Measurements from ENCODE around the gene RD3L. TPM values are rescaled to one million over a fixed set of nuclear protein-coding genes. Genes with fewer than 3 reads are reported as not detected.

RD3L gene
- total RNA-seq, 2 donors from 2014 or later: not detected

GRCh38 chr14:103920981-103921854 is 21.1 kb downstream of the RD3L start:
- Histone ChIP-seq H3K27me3 (ENCODE audit: control insufficient read depth, insufficient read depth, low read length, poor library complexity, severe bottlenecking) (no peaks in the 10 kb centered on the region), H3K27ac (ENCODE audit: low read depth, low read length) (no peak overlapping the region), H3K9me3 (ENCODE audit: control insufficient read depth, low read length) (no peaks in the 10 kb centered on the region), H3K9ac (ENCODE audit: extremely low read depth, low read length, poor library complexity, severe bottlenecking) (peak overlapping the region; percentile 90), H3K36me3 (ENCODE audit: control insufficient read depth, insufficient read depth, low read length) (peaks cover 12% of the 10 kb centered on the region), H3K4me1 (ENCODE audit: control insufficient read depth, insufficient read depth, low read length) (no peaks in the 10 kb centered on the region), H3K4me3 (ENCODE audit: low read length) (peak overlapping the region; percentile 100)
- WGBS, 2 experiments (ENCODE audit: insufficient coverage in 1 of 2, insufficient read length in 1 of 2): 2% methylated on average over 37 to 58 of the region's 58 CpGs
- peak overlapping the region; percentile 89 for H3K4me3 Mint-ChIP-seq
- peak overlapping the region; percentile 92 for H3K27ac Mint-ChIP-seq
- H3K4me1 Mint-ChIP-seq: peaks cover 5% of the 10 kb centered on the region
- no peaks in the 10 kb centered on the region for H3K27me3 Mint-ChIP-seq (ENCODE audit: insufficient read depth)
- TF ChIP-seq, protein P1, sequence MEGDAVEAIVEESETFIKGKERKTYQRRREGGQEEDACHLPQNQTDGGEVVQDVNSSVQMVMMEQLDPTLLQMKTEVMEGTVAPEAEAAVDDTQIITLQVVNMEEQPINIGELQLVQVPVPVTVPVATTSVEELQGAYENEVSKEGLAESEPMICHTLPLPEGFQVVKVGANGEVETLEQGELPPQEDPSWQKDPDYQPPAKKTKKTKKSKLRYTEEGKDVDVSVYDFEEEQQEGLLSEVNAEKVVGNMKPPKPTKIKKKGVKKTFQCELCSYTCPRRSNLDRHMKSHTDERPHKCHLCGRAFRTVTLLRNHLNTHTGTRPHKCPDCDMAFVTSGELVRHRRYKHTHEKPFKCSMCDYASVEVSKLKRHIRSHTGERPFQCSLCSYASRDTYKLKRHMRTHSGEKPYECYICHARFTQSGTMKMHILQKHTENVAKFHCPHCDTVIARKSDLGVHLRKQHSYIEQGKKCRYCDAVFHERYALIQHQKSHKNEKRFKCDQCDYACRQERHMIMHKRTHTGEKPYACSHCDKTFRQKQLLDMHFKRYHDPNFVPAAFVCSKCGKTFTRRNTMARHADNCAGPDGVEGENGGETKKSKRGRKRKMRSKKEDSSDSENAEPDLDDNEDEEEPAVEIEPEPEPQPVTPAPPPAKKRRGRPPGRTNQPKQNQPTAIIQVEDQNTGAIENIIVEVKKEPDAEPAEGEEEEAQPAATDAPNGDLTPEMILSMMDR (conservative IDR thresholded peaks at IDR 0.05): peak; percentile 99
- H3K36me3 Mint-ChIP-seq (ENCODE audit: low read depth): peaks cover 16% of the 10 kb centered on the region
- peak; percentile 97 for DNase-seq
- H3K9me3 Mint-ChIP-seq: no peaks in the 10 kb centered on the region

DNA sequence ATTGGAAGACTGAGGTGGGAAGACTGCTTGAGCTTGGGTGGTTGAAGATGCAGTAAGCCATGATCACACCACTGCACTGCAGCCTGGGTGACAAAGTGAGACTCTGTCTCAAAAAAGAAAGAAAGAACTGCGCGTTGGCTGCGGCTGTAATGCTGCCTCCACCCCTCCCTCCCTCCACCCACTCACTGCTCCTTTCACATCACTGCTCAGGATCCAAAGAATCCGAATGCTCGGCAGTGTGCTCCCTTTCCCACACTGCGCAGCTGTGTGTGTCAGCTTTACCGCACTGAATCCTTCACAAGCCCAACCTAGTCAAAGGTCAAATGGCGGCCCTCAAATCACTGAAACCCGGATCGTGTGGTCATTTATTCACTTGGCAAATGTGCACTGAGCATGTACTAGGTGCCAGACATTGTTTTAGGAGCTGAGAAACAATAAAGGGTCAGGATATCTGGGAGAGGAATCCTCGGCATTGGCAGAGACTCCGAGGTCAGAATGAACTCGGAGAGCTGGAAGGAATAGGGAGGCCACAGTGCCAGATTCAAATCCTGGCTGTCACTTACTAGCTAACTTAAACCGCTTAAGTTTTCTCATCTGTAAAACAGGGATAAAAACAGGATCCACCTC is 25.6 kb downstream of the RD3L start:
- WGBS, 2 experiments (ENCODE audit: insufficient coverage in 1 of 2, insufficient read length in 1 of 2): 96% methylated on average over 12 to 14 of the region's 14 CpGs
- Histone ChIP-seq H3K4me3 (ENCODE audit: low read length) (no peak overlapping the region), H3K27ac (ENCODE audit: low read depth, low read length) (no peak overlapping the region), H3K27me3 (ENCODE audit: control insufficient read depth, insufficient read depth, low read length, poor library complexity, severe bottlenecking) (no peaks in the 10 kb centered on the region), H3K9ac (ENCODE audit: extremely low read depth, low read length, poor library complexity, severe bottlenecking) (no peak overlapping the region), H3K9me3 (ENCODE audit: control insufficient read depth, low read length) (no peaks in the 10 kb centered on the region), H3K4me1 (ENCODE audit: control insufficient read depth, insufficient read depth, low read length) (no peaks in the 10 kb centered on the region), H3K36me3 (ENCODE audit: control insufficient read depth, insufficient read depth, low read length) (peaks cover 50% of the 10 kb centered on the region)
- H3K36me3 Mint-ChIP-seq (ENCODE audit: low read depth): peaks cover 44% of the 10 kb centered on the region
- peak overlapping the region; percentile 39 for H3K27ac Mint-ChIP-seq
- H3K4me3 Mint-ChIP-seq: no peak overlapping the region
- TF ChIP-seq, protein P1 (conservative IDR thresholded peaks at IDR 0.05): no peak
- no peaks in the 10 kb centered on the region for H3K9me3 Mint-ChIP-seq
- DNase-seq: no peak
- peaks cover 5% of the 10 kb centered on the region for H3K4me1 Mint-ChIP-seq
- H3K27me3 Mint-ChIP-seq (ENCODE audit: insufficient read depth): no peaks in the 10 kb centered on the region

DNA sequence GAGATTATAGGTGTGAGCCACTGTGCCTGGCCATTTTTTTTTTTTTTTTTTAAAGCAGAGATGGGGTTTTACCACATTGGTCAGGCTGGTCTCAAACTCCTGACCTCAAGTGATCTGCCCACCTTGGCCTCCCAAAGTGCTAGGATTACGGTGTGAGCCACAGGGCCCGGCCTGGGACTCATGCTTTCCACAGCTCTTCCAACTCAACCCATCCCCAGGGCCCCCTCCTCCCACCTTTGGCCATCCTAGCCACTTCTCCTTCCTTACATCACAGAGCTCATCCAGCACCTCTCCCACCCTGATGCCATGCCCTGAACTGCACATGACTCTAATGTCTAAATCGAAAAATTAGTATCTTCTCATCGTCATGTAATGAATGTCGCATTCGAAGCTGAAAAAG is 26.7 kb downstream of the RD3L start:
- no peak overlapping the region for H3K4me3 Mint-ChIP-seq
- H3K27ac Mint-ChIP-seq: no peak overlapping the region
- peaks cover 1% of the 10 kb centered on the region for H3K4me1 Mint-ChIP-seq
- H3K9me3 Mint-ChIP-seq: no peaks in the 10 kb centered on the region
- no peak overlapping the region for H3K27ac ChIP-seq (ENCODE audit: low read depth, low read length)
- no peaks in the 10 kb centered on the region for H3K27me3 Mint-ChIP-seq (ENCODE audit: insufficient read depth)
- 95 to 96% methylated on average over 6 of the region's 6 CpGs for WGBS, 2 experiments (ENCODE audit: insufficient coverage in 1 of 2, insufficient read length in 1 of 2)
- no peak overlapping the region for H3K9ac ChIP-seq (ENCODE audit: extremely low read depth, low read length, poor library complexity, severe bottlenecking)
- peaks cover 44% of the 10 kb centered on the region for H3K36me3 Mint-ChIP-seq (ENCODE audit: low read depth)
- no peaks in the 10 kb centered on the region for H3K4me1 ChIP-seq (ENCODE audit: control insufficient read depth, insufficient read depth, low read length)
- TF ChIP-seq, protein P1 (conservative IDR thresholded peaks at IDR 0.05): no peak
- H3K27me3 ChIP-seq (ENCODE audit: control insufficient read depth, insufficient read depth, low read length, poor library complexity, severe bottlenecking): no peaks in the 10 kb centered on the region
- no peaks in the 10 kb centered on the region for H3K9me3 ChIP-seq (ENCODE audit: control insufficient read depth, low read length)
- peaks cover 50% of the 10 kb centered on the region for H3K36me3 ChIP-seq (ENCODE audit: control insufficient read depth, insufficient read depth, low read length)
- DNase-seq: no peak
- H3K4me3 ChIP-seq (ENCODE audit: low read length): no peak overlapping the region

Data from endodermal cell (in vitro differentiated cells).